H1 (cell line): ENCODE data around the gene PABPC1L.

ENCODE experiments used
- CEBPB ChIP-seq: IDR thresholded peaks from 2 replicates; pipeline ENCODE4 v1.6.1; 2012; ENCODE audit warnings: low read depth, low read length
- EP300 ChIP-seq, 2 experiments: IDR thresholded peaks; 1 replicate in 1 of 2; 2 replicates in 1 of 2; pipeline ENCODE4 v1.6.1; 2011 to 2012; ENCODE audit warnings: low read depth in 2 of 2, low read length in 2 of 2, mild to moderate bottlenecking in 2 of 2, borderline replicate concordance in 1 of 2, inconsistent platforms in 1 of 2, moderate library complexity in 1 of 2
- GABPA ChIP-seq: IDR thresholded peaks from 2 replicates; pipeline ENCODE4 v1.6.1; 2011; ENCODE audit warnings: mild to moderate bottlenecking, low read length, moderate library complexity, borderline replicate concordance; ENCODE audit not compliant: insufficient read depth
- POLR2AphosphoS5 ChIP-seq: IDR thresholded peaks from 2 replicates; pipeline ENCODE4 v1.6.1; 2011; ENCODE audit warnings: low read depth, low read length
- RBBP5 ChIP-seq: IDR thresholded peaks from 2 replicates; pipeline ENCODE4 v1.7.1; 2012; ENCODE audit warnings: low read depth, mild to moderate bottlenecking, inconsistent platforms, low read length, moderate library complexity, borderline replicate concordance
- SP2 ChIP-seq: IDR thresholded peaks from 2 replicates; pipeline ENCODE4 v1.6.1; 2012; ENCODE audit warnings: mild to moderate bottlenecking, low read length, inconsistent platforms
- SRF ChIP-seq: IDR thresholded peaks from 2 replicates; pipeline ENCODE4 v1.6.1; 2011; ENCODE audit warnings: mild to moderate bottlenecking, low read depth, low read length, moderate library complexity
- TF ChIP-seq, protein P1 (sequence below), 3 experiments: IDR thresholded peaks; 1 replicate in 2 of 3; 2 replicates in 1 of 3; pipeline versions ENCODE4 v1.5.1 to v1.6.1; 2011; ENCODE audit warnings: low read length in 3 of 3, mild to moderate bottlenecking in 3 of 3, inconsistent platforms in 2 of 3, low read depth in 1 of 3, moderate library complexity in 1 of 3; ENCODE audit not compliant: insufficient read depth in 1 of 3; ENCODE audit errors: control extremely low read depth in 1 of 3

DNA sequence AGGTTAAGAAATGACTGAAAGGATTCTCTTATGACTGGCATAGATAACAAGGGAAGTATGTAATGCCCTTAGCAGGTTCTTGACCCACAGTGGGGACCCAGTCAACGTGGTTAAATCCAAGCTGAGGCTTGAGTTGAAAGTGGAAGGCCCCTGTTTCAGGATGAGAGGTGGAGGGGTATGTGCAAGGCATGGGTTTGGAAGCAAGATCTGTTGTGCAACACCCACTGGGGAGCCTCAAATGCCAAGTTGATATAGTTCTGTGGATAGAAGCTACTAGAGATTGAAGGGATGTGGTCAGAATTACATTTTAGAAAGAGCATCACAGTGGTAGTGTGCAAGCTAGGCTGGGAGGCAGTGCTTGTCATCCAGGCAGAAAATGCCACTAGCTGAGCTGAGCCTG is 5.1 kb downstream of the PABPC1L start:
- TF ChIP-seq SRF (no peak), POLR2AphosphoS5 (no peak), CEBPB (no peak), SP2 (no peak), RBBP5 (no peak), GABPA (no peak), EP300 (IDR thresholded peaks at IDR 0.05; ENCODE audit: borderline replicate concordance in 1 of 2, low read depth in 2 of 2, low read length in 2 of 2) (no peak)
- TF ChIP-seq, protein P1, sequence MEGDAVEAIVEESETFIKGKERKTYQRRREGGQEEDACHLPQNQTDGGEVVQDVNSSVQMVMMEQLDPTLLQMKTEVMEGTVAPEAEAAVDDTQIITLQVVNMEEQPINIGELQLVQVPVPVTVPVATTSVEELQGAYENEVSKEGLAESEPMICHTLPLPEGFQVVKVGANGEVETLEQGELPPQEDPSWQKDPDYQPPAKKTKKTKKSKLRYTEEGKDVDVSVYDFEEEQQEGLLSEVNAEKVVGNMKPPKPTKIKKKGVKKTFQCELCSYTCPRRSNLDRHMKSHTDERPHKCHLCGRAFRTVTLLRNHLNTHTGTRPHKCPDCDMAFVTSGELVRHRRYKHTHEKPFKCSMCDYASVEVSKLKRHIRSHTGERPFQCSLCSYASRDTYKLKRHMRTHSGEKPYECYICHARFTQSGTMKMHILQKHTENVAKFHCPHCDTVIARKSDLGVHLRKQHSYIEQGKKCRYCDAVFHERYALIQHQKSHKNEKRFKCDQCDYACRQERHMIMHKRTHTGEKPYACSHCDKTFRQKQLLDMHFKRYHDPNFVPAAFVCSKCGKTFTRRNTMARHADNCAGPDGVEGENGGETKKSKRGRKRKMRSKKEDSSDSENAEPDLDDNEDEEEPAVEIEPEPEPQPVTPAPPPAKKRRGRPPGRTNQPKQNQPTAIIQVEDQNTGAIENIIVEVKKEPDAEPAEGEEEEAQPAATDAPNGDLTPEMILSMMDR (IDR thresholded peaks at IDR 0.05; ENCODE audit: control extremely low read depth in 1 of 3, insufficient read depth in 1 of 3, low read depth in 1 of 3, low read length in 3 of 3) = no peak
